HFFc6 (cell line): Measurements from ENCODE around the gene PDE6G. TPM values are rescaled to one million over a fixed set of nuclear protein-coding genes. Genes with fewer than 3 reads are reported as not detected.
"Not testable (repeated sequence)": the region's sequence is repeated elsewhere in the genome, so short reads cannot be mapped to it uniquely, and the experiment has no call there.

Source experiments
- DNase-seq: peaks from one replicate; pipeline ENCODE4 v3.0.0-alpha.2; 2018
- H3K27ac Mint-ChIP-seq: 2 replicates; pipeline ENCODE4 v1.8.0; 2020; ENCODE audit warnings: mild to moderate bottlenecking, mixed read lengths
- H3K27me3 Mint-ChIP-seq: 2 replicates; pipeline ENCODE4 v1.8.0; 2021; ENCODE audit warnings: mild to moderate bottlenecking, moderate library complexity, mixed read lengths; ENCODE audit not compliant: insufficient read depth
- H3K36me3 Mint-ChIP-seq: 2 replicates; pipeline ENCODE4 v1.8.0; 2021; ENCODE audit warnings: low read depth, mixed read lengths
- H3K4me1 Mint-ChIP-seq: 2 replicates; pipeline ENCODE4 v1.8.0; 2020; ENCODE audit warnings: low read depth, mixed read lengths
- H3K4me3 Mint-ChIP-seq: 2 replicates; pipeline ENCODE4 v1.8.0; 2020; ENCODE audit warnings: mild to moderate bottlenecking, moderate library complexity, mixed read lengths
- H3K9me3 Mint-ChIP-seq: 2 replicates; pipeline ENCODE4 v1.8.0; 2020; ENCODE audit warnings: mild to moderate bottlenecking, mixed read lengths
- CTCF ChIP-seq: fragments of 200-600 bp; sonication (generic); IDR thresholded peaks from 2 replicates; pipeline ENCODE4 v1.5.0; 2021; ENCODE audit warnings: antibody characterized with exemption, mild to moderate bottlenecking
- total RNA-seq, 6 experiments: library from RNA; stranded (reverse); fragmentation: NEBNext Ultra II Directional; extraction: Animal tissue kit (Norgen Biotek cat#: 25700); gene quantifications; 2 replicates in 1 of 6; 3 replicates in 5 of 6; pipeline ENCODE4 v1.2.3, GENCODE V29; 2021

The PDE6G gene
- total RNA-seq, 6 experiments from 2014 or later, result 0.37 to 0.76 (median 0.57) TPM; not detected in 1

GRCh38 chr17:81682565-81683207 is 26.3 kb upstream of the PDE6G start:
- H3K9me3 Mint-ChIP-seq, result no peaks in the 10 kb centered on the region
- peak overlapping the region; percentile 88 for H3K27ac Mint-ChIP-seq
- peak overlapping the region; percentile 97 for H3K4me3 Mint-ChIP-seq
- TF ChIP-seq CTCF, result no peak
- peaks cover 13% of the 10 kb centered on the region for H3K27me3 Mint-ChIP-seq
- DNase-seq, result no peak
- H3K36me3 Mint-ChIP-seq, result peaks cover 23% of the 10 kb centered on the region
- H3K4me1 Mint-ChIP-seq, result peaks cover 24% of the 10 kb centered on the region

- TF ChIP-seq CTCF, result no peak
- Mint-ChIP-seq H3K4me3 (peak overlapping the region; percentile 47), H3K9me3 (no peaks in the 10 kb centered on the region), H3K27ac (no peak overlapping the region), H3K36me3 (peaks cover 23% of the 10 kb centered on the region), H3K27me3 (peaks cover 10% of the 10 kb centered on the region), H3K4me1 (peaks cover 24% of the 10 kb centered on the region)
- no peak for DNase-seq
These were observed 25.3 kb upstream of the PDE6G start for GRCh38 chr17:81681672-81682071.

- peaks cover 22% of the 10 kb centered on the region for H3K36me3 Mint-ChIP-seq
These were observed 23.8 kb upstream of the PDE6G start for GRCh38 chr17:81680150-81680549.

GRCh38 chr17:81676906-81677305 is 20.6 kb upstream of the PDE6G start:
- Mint-ChIP-seq H3K27me3 (peaks cover 1% of the 10 kb centered on the region), H3K36me3 (peaks cover 5% of the 10 kb centered on the region; the same call in 1 of the 2 replicates), H3K4me1 (peaks cover 7% of the 10 kb centered on the region), H3K27ac (no peak overlapping the region), H3K9me3 (no peaks in the 10 kb centered on the region), H3K4me3 (no peak overlapping the region)
- TF ChIP-seq CTCF, result no peak
- no peak for DNase-seq

More at GRCh38 chr17:81680150-81680549, 23.8 kb upstream of the PDE6G start:
- no peak for DNase-seq
- Mint-ChIP-seq H3K9me3 (no peaks in the 10 kb centered on the region), H3K4me1 (peaks cover 25% of the 10 kb centered on the region), H3K27ac (no peak overlapping the region), H3K27me3 (peaks cover 10% of the 10 kb centered on the region), H3K4me3 (no peak overlapping the region)
- no peak for TF ChIP-seq CTCF

DNA sequence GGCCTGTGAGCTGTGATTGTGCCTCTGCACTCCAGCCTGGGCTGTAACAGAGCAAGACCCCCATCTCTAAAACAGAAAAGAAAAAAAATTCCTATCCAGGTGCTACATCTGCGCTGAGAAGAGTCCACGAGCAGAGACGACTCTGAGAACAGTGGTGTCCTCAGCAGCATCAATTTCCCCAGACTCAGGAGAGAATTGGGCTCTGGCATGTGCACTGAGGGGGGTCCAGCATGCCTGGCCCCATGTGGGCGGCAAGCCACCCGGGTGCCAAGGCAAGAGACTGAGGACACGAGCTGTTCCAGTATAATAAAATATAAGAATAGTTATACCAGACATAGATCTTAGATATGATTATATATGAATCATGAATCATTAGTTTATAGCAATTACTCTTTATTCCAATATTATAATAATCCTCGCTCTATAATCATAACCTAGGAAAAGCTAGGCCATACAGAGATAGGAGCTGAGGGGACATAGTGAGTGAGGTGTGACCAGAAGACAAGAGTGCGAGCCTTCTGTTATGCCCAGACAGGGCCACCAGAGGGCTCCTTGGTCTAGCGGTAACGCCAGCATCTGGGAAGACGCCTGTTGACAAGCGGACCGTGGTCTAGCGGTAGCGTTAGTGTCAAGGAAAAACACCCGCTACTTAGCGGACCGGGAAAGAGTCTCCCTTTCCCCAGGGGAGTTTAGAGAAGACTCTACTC is 19.3 kb upstream of the PDE6G start:
- not testable (repeated sequence) for H3K36me3 Mint-ChIP-seq, H3K9me3 Mint-ChIP-seq, H3K4me1 Mint-ChIP-seq, H3K4me3 Mint-ChIP-seq, H3K27ac Mint-ChIP-seq, H3K27me3 Mint-ChIP-seq
- TF ChIP-seq CTCF, result peak; percentile 79
- DNase-seq, result peak; percentile 26
